Measurements from ENCODE around the gene BCAS3. TPM values are rescaled to one million over a fixed set of nuclear protein-coding genes. Genes with fewer than 3 reads are reported as not detected.

The BCAS3 gene
- total RNA-seq, 1 donor from 2014 or later = 44.8 TPM

DNA sequence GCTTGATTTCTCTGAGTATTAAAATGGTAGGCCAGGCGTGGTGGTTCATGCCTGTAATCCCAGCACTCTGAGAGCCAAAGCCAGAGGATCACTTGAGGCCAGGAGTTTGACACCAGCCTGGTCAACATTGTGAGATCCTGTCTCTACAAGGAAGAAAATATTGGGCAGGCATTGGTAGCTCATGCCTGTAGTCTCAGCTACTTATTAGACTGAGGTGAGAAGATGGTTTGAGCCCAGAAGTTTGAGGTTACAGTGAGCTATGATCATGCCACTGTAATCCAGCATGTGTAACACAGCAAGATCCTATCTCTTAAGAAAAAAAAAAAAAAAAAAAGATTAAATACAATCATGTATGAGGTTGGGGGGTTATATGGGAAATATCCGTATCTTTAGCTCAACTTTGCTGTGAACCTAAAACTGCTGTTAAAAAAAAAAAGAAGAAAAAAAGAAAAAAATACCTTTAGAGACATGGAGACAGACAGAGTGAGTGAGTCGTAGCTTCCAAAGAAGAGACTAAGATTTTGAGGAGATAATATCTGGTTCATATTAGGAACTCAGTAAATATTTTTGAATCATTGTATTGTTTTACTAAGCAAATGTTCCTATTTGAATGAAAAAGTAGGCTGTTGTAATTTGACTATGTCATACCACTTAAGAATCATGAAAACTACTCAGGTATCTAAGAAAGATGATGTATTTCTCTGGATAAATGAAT lies 396.3 kb downstream of the BCAS3 start:
- H3K4me3 Mint-ChIP-seq (ENCODE audit: unreplicated experiment) = no peak overlapping the region
- TF ChIP-seq, protein P1, sequence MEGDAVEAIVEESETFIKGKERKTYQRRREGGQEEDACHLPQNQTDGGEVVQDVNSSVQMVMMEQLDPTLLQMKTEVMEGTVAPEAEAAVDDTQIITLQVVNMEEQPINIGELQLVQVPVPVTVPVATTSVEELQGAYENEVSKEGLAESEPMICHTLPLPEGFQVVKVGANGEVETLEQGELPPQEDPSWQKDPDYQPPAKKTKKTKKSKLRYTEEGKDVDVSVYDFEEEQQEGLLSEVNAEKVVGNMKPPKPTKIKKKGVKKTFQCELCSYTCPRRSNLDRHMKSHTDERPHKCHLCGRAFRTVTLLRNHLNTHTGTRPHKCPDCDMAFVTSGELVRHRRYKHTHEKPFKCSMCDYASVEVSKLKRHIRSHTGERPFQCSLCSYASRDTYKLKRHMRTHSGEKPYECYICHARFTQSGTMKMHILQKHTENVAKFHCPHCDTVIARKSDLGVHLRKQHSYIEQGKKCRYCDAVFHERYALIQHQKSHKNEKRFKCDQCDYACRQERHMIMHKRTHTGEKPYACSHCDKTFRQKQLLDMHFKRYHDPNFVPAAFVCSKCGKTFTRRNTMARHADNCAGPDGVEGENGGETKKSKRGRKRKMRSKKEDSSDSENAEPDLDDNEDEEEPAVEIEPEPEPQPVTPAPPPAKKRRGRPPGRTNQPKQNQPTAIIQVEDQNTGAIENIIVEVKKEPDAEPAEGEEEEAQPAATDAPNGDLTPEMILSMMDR (IDR thresholded peaks at IDR 0.05; ENCODE audit: partially characterized antibody, unreplicated experiment) = no peak
- no peak overlapping the region for H3K27ac Mint-ChIP-seq (ENCODE audit: unreplicated experiment)
- H3K27me3 Mint-ChIP-seq (ENCODE audit: unreplicated experiment) = no peaks in the 10 kb centered on the region
- H3K36me3 Mint-ChIP-seq (ENCODE audit: unreplicated experiment) = no peaks in the 10 kb centered on the region
- no peaks in the 10 kb centered on the region for H3K9me3 Mint-ChIP-seq (ENCODE audit: unreplicated experiment)
- H3K4me1 Mint-ChIP-seq (ENCODE audit: low read depth, unreplicated experiment) = peaks cover 4% of the 10 kb centered on the region
- DNase-seq = no peak

DNA sequence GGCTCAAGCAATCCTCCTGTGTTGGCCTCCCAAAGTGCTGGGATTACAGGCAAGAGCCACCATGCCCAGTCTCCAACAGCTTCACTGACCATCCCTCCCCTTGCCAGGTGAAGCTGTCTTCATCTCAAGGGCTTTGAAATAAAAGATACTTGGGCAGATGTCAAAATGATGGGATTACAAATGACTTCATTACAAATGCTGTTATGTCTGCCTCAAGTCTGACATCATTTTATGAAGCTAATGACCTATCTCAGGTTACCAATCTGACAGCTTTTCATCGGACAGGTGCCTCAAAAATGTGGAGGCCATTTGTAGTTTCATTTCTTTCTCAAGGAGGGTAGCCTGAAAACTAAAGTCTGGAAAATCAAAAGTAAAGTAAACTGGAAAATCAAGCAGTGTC lies 398.3 kb downstream of the BCAS3 start:
- DNase-seq = no peak
- Mint-ChIP-seq H3K36me3 (ENCODE audit: unreplicated experiment) (peaks cover 4% of the 10 kb centered on the region), H3K27ac (ENCODE audit: unreplicated experiment) (no peak overlapping the region), H3K4me1 (ENCODE audit: low read depth, unreplicated experiment) (peaks cover 4% of the 10 kb centered on the region), H3K4me3 (ENCODE audit: unreplicated experiment) (no peak overlapping the region), H3K27me3 (ENCODE audit: unreplicated experiment) (peaks cover 3% of the 10 kb centered on the region), H3K9me3 (ENCODE audit: unreplicated experiment) (no peaks in the 10 kb centered on the region)
- TF ChIP-seq, protein P1 (IDR thresholded peaks at IDR 0.05; ENCODE audit: partially characterized antibody, unreplicated experiment) = no peak

DNA sequence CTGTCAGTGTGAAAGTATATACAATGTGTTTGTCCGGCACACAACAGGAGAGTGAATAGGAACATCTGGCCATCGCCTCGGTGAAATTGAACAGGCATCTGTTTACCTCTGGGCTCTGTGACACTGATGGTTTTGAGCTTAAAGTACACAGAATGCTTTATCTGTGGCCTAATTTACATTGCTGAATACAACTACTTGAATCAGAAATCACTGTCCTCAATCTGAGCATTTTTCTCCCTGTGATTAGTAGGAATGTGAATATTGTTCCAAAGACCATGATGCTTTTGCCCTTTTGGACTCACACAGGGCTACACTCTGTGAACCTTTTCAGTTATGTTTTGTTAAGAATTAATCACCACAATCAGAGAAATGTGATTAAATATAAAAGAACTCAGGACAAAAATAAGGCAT lies 399.0 kb downstream of the BCAS3 start:
- H3K27ac Mint-ChIP-seq (ENCODE audit: unreplicated experiment) = no peak overlapping the region
- TF ChIP-seq, protein P1 (IDR thresholded peaks at IDR 0.05; ENCODE audit: partially characterized antibody, unreplicated experiment) = no peak
- peaks cover 4% of the 10 kb centered on the region for H3K36me3 Mint-ChIP-seq (ENCODE audit: unreplicated experiment)
- H3K4me1 Mint-ChIP-seq (ENCODE audit: low read depth, unreplicated experiment) = peaks cover 4% of the 10 kb centered on the region
- H3K27me3 Mint-ChIP-seq (ENCODE audit: unreplicated experiment) = peaks cover 3% of the 10 kb centered on the region
- no peak for DNase-seq
- H3K4me3 Mint-ChIP-seq (ENCODE audit: unreplicated experiment) = no peak overlapping the region
- no peaks in the 10 kb centered on the region for H3K9me3 Mint-ChIP-seq (ENCODE audit: unreplicated experiment)

DNA sequence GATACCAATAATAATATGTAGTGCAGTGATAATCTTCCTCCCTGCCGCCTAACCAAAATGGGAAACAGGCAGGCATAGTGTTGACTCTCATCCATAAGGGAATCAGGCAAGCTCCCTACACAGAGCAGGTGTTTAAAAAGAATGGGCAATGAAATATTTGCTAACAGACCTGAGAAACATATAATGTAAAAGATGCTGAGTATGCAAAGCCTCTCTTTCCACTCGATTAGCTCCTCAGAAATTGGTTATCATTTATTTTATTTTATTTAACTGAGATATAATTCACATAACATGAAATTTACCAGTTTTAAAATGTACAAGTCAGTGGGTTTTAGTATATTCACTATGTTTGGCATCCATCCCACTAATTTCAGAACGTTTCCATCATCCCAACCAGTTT lies 404.3 kb downstream of the BCAS3 start:
- H3K36me3 Mint-ChIP-seq (ENCODE audit: unreplicated experiment) = peaks cover 9% of the 10 kb centered on the region
- peaks cover 3% of the 10 kb centered on the region for H3K27me3 Mint-ChIP-seq (ENCODE audit: unreplicated experiment)
- no peak for DNase-seq
- H3K4me1 Mint-ChIP-seq (ENCODE audit: low read depth, unreplicated experiment) = no peaks in the 10 kb centered on the region
- no peak overlapping the region for H3K27ac Mint-ChIP-seq (ENCODE audit: unreplicated experiment)
- TF ChIP-seq, protein P1 (IDR thresholded peaks at IDR 0.05; ENCODE audit: partially characterized antibody, unreplicated experiment) = no peak
- H3K4me3 Mint-ChIP-seq (ENCODE audit: unreplicated experiment) = no peak overlapping the region
- no peaks in the 10 kb centered on the region for H3K9me3 Mint-ChIP-seq (ENCODE audit: unreplicated experiment)

DNA sequence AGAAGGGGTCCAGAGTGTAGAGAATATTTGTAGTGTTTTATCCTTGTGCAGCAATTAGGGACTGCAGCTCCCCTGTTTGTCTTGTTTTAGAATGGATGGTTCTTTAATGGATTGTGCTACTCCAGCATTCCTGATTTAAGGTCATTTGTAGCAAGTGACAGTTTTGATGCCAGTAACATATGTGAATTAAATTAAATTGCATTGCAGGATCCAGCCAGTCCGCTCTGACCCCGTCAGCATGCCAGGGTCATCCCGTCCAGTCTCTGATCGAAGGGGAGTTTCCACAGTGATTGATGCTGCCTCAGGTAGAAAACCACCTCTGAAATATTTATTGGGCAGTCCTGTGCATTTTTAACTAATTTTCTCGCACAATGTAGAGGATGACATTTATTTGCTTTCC lies 406.6 kb downstream of the BCAS3 start:
- TF ChIP-seq, protein P1 (IDR thresholded peaks at IDR 0.05; ENCODE audit: partially characterized antibody, unreplicated experiment) = no peak
- no peak overlapping the region for H3K27ac Mint-ChIP-seq (ENCODE audit: unreplicated experiment)
- peaks cover 9% of the 10 kb centered on the region for H3K36me3 Mint-ChIP-seq (ENCODE audit: unreplicated experiment)
- no peaks in the 10 kb centered on the region for H3K9me3 Mint-ChIP-seq (ENCODE audit: unreplicated experiment)
- H3K4me3 Mint-ChIP-seq (ENCODE audit: unreplicated experiment) = no peak overlapping the region
- no peak for DNase-seq
- H3K4me1 Mint-ChIP-seq (ENCODE audit: low read depth, unreplicated experiment) = no peaks in the 10 kb centered on the region
- peaks cover 3% of the 10 kb centered on the region for H3K27me3 Mint-ChIP-seq (ENCODE audit: unreplicated experiment)

Data from glutamatergic neuron (in vitro differentiated cells).